H9 (cell line): Measurements from ENCODE around the gene CCL7. TPM values are rescaled to one million over a fixed set of nuclear protein-coding genes. Genes with fewer than 3 reads are reported as not detected.

Experiments
- DNase-seq: peaks from one replicate; pipeline ENCODE4 v3.0.0-alpha.2; 2017
- H2AFZ ChIP-seq: one replicate; pipeline ENCODE4 v1.6.1; 2013; ENCODE audit warnings: mild to moderate bottlenecking, low read length, control low read depth, moderate library complexity
- H2AK5ac ChIP-seq: 2 replicates; pipeline ENCODE4 v1.6.1; 2013; ENCODE audit warnings: low read length, control low read depth, mixed read lengths; ENCODE audit not compliant: insufficient read length
- H2BK120ac ChIP-seq: one replicate; pipeline ENCODE4 v1.6.1; 2013; ENCODE audit warnings: low read depth, mild to moderate bottlenecking, low read length, control low read depth, inconsistent platforms; ENCODE audit not compliant: poor library complexity, severe bottlenecking
- H2BK12ac ChIP-seq: 2 replicates; pipeline ENCODE4 v1.6.1; 2013; ENCODE audit warnings: low read length, control low read depth, mixed read lengths, low read depth; ENCODE audit not compliant: insufficient read length
- H2BK15ac ChIP-seq: 2 replicates; pipeline ENCODE4 v1.6.1; 2013; ENCODE audit warnings: low read depth, low read length, control low read depth
- H2BK20ac ChIP-seq: one replicate; pipeline ENCODE4 v1.6.1; 2013; ENCODE audit warnings: low read depth, mild to moderate bottlenecking, low read length, control low read depth, inconsistent platforms; ENCODE audit not compliant: poor library complexity, severe bottlenecking
- H2BK5ac ChIP-seq: 2 replicates; pipeline ENCODE4 v1.6.1; 2013; ENCODE audit warnings: low read length, control low read depth, mixed read lengths; ENCODE audit not compliant: insufficient read length
- H3K14ac ChIP-seq: 2 replicates; pipeline ENCODE4 v1.6.1; 2013; ENCODE audit warnings: low read length, control low read depth; ENCODE audit not compliant: insufficient read depth
- H3K18ac ChIP-seq: 2 replicates; pipeline ENCODE4 v1.6.1; 2013; ENCODE audit warnings: low read depth, mild to moderate bottlenecking, mixed read lengths, low read length, control low read depth; ENCODE audit not compliant: insufficient read length
- H3K23ac ChIP-seq: 2 replicates; pipeline ENCODE4 v1.6.1; 2013; ENCODE audit warnings: low read length, control low read depth, mixed read lengths, low read depth; ENCODE audit not compliant: insufficient read length
- H3K23me2 ChIP-seq: 2 replicates; pipeline ENCODE4 v1.6.1; 2013; ENCODE audit warnings: low read depth, mild to moderate bottlenecking, mixed read lengths, low read length, control low read depth; ENCODE audit not compliant: insufficient read length, poor library complexity, severe bottlenecking
- H3K27ac ChIP-seq: 2 replicates; pipeline ENCODE4 v1.5.1; 2013; ENCODE audit warnings: low read length, control low read depth, mixed read lengths, low read depth; ENCODE audit not compliant: insufficient read length
- H3K27me3 ChIP-seq: 2 replicates; pipeline ENCODE4 v1.6.1; 2013; ENCODE audit warnings: low read length, control low read depth, inconsistent platforms; ENCODE audit not compliant: insufficient read depth
- H3K4ac ChIP-seq: 2 replicates; pipeline ENCODE4 v1.6.1; 2013; ENCODE audit warnings: low read depth, mild to moderate bottlenecking, control low read depth, inconsistent platforms, low read length, moderate library complexity
- H3K4me1 ChIP-seq: 2 replicates; pipeline ENCODE4 v1.6.1; 2013; ENCODE audit warnings: low read length, control low read depth, inconsistent platforms; ENCODE audit not compliant: insufficient read depth
- H3K4me2 ChIP-seq: 2 replicates; pipeline ENCODE4 v1.6.1; 2013; ENCODE audit warnings: low read length, control low read depth, mixed read lengths; ENCODE audit not compliant: insufficient read length, insufficient read depth
- H3K56ac ChIP-seq: 2 replicates; pipeline ENCODE4 v1.6.1; 2013; ENCODE audit warnings: low read depth, mild to moderate bottlenecking, mixed read lengths, low read length, control low read depth; ENCODE audit not compliant: insufficient read length
- H3K79me1 ChIP-seq: 2 replicates; pipeline ENCODE4 v1.6.1; 2013; ENCODE audit warnings: low read depth, mild to moderate bottlenecking, moderate library complexity, low read length, control low read depth, inconsistent platforms; ENCODE audit not compliant: insufficient read depth, poor library complexity, severe bottlenecking
- H3K79me2 ChIP-seq: 2 replicates; pipeline ENCODE4 v1.6.1; 2013; ENCODE audit warnings: low read length, control low read depth, inconsistent platforms; ENCODE audit not compliant: insufficient read depth
- H3K9ac ChIP-seq: 2 replicates; pipeline ENCODE4 v1.6.1; 2013; ENCODE audit warnings: low read length, control low read depth, mixed read lengths; ENCODE audit not compliant: insufficient read length; ENCODE audit errors: extremely low read depth
- H3K9me3 ChIP-seq: one replicate; pipeline ENCODE4 v1.6.1; 2013; ENCODE audit warnings: low read depth, low read length, inconsistent platforms; ENCODE audit not compliant: control insufficient read depth
- H3T11ph ChIP-seq: one replicate; pipeline ENCODE4 v1.6.1; 2013; ENCODE audit warnings: mild to moderate bottlenecking, low read length, control low read depth, inconsistent platforms
- H4K20me1 ChIP-seq: one replicate; pipeline ENCODE4 v1.6.1; 2013; ENCODE audit not compliant: control insufficient read depth, insufficient read length, insufficient read depth
- H4K5ac ChIP-seq: 2 replicates; pipeline ENCODE4 v1.6.1; 2013; ENCODE audit warnings: low read depth, mild to moderate bottlenecking, mixed read lengths, low read length, control low read depth; ENCODE audit not compliant: insufficient read length
- H4K8ac ChIP-seq: replicated peaks from 2 replicates; pipeline ENCODE4 v1.6.1; 2013; ENCODE audit warnings: low read length, control low read depth, mixed read lengths, low read depth; ENCODE audit not compliant: insufficient read length
- H4K91ac ChIP-seq: 2 replicates; pipeline ENCODE4 v1.6.1; 2013; ENCODE audit warnings: low read depth, mild to moderate bottlenecking, moderate library complexity, mixed read lengths, low read length, control low read depth; ENCODE audit not compliant: insufficient read length
- H3K27ac Mint-ChIP-seq, 3 experiments: 2 replicates in 2 of 3; 3 replicates in 1 of 3; pipeline ENCODE4 v1.8.0; 2020 to 2021; ENCODE audit warnings: mixed read lengths in 3 of 3, mild to moderate bottlenecking in 1 of 3, moderate library complexity in 1 of 3
- H3K27me3 Mint-ChIP-seq: 2 replicates; pipeline ENCODE4 v1.8.0; 2021; ENCODE audit warnings: low read depth, mild to moderate bottlenecking, moderate library complexity, mixed read lengths
- H3K36me3 Mint-ChIP-seq, 3 experiments: 2 replicates in 2 of 3; 3 replicates in 1 of 3; pipeline ENCODE4 v1.8.0; 2020 to 2021; ENCODE audit warnings: low read depth in 3 of 3, mixed read lengths in 3 of 3; ENCODE audit not compliant: insufficient read depth in 1 of 3
- H3K4me1 Mint-ChIP-seq, 2 experiments: 2 replicates each; pipeline ENCODE4 v1.8.0; 2020; ENCODE audit warnings: mixed read lengths in 2 of 2
- H3K4me3 Mint-ChIP-seq, 2 experiments: 2 replicates in 1 of 2; 3 replicates in 1 of 2; pipeline ENCODE4 v1.8.0; 2020 to 2021; ENCODE audit warnings: mild to moderate bottlenecking in 2 of 2, mixed read lengths in 2 of 2, moderate library complexity in 1 of 2
- H3K9me3 Mint-ChIP-seq, 2 experiments: 2 replicates in 1 of 2; 3 replicates in 1 of 2; pipeline ENCODE4 v1.8.0; 2020; ENCODE audit warnings: mild to moderate bottlenecking in 2 of 2, mixed read lengths in 2 of 2, moderate library complexity in 1 of 2
- WGBS: extraction: QIAGEN DNeasy Blood & Tissue Kit; methylation state at CpG from one replicate; pipeline ENCODE4 v1.1.7; 2013; ENCODE audit warnings: missing lambda C conversion rate, low lambda C conversion rate, mixed read lengths; ENCODE audit not compliant: insufficient read length; ENCODE audit errors: extremely low coverage; 5-methylcytosine and 5-hydroxymethylcytosine counted together
- total RNA-seq: library from RNA; stranded (reverse); gene quantifications from 2 replicates; pipeline ENCODE4 v1.2.1, GENCODE V29; 2021
- TF ChIP-seq, protein P1 (sequence below): fragments of 200-600 bp; sonication (generic); conservative IDR thresholded peaks from 3 replicates; pipeline ENCODE4 v1.8.0; 2021; ENCODE audit warnings: antibody characterized with exemption, mild to moderate bottlenecking

CCL7 gene
- total RNA-seq, 1 experiment from 2014 or later, result not detected

DNA sequence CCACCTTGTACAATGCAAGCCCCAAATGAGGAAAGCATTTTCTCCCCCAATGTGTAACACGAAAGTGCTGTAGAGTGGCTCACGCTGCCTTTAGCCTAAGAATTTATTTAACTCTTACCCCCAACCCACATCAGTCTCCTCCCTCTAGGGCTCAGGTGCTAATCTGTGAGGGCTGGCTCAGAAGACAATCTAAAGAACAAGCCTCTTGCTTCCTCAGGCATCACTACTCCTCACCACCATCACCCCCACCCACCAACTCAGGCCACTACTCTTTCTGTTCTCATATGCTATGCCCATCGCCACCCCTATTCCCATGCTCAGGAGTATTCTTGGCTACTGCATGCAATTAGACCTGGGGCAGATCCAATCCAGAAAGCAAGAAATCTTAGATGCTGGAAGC lies 18.8 kb upstream of the CCL7 start:
- Mint-ChIP-seq H3K27me3 (peaks cover 14% of the 10 kb centered on the region), H3K27ac (no peak overlapping the region), H3K4me1 (peaks cover 48 to 50% of the 10 kb centered on the region in 2 experiments), H3K9me3 (no peaks in the 10 kb centered on the region), H3K4me3 (no peak overlapping the region), H3K36me3 (no peaks in the 10 kb centered on the region; a peak in 1 of 7 replicates)
- no peak for DNase-seq
- H3T11ph ChIP-seq, result no peak overlapping the region
- WGBS, result no CpG with 5 or more reads among the region's 3 CpGs
- no peaks in the 10 kb centered on the region; the same call in 1 of the 2 replicates for H3K27me3 ChIP-seq
- H4K8ac ChIP-seq, result no peak overlapping the region
- H3K18ac ChIP-seq, result no peak overlapping the region
- no peaks in the 10 kb centered on the region for H3K9me3 ChIP-seq
- no peak overlapping the region for H4K91ac ChIP-seq
- no peak overlapping the region for H2BK5ac ChIP-seq
- H3K4me1 ChIP-seq, result peaks cover 4% of the 10 kb centered on the region; the same call in 1 of the 2 replicates
- H3K4ac ChIP-seq, result no peak overlapping the region
- H2BK15ac ChIP-seq, result no peak overlapping the region
- no peak overlapping the region for H4K5ac ChIP-seq
- peaks cover 9% of the 10 kb centered on the region for H3K23me2 ChIP-seq
- no peak overlapping the region for H2AFZ ChIP-seq
- H4K20me1 ChIP-seq, result no peaks in the 10 kb centered on the region
- H2BK120ac ChIP-seq, result no peak overlapping the region
- no peak overlapping the region for H3K9ac ChIP-seq
- no peak overlapping the region for H3K23ac ChIP-seq
- no peak overlapping the region for H2BK20ac ChIP-seq
- no peaks in the 10 kb centered on the region for H3K79me1 ChIP-seq
- no peak overlapping the region for H3K4me2 ChIP-seq
- TF ChIP-seq, protein P1, sequence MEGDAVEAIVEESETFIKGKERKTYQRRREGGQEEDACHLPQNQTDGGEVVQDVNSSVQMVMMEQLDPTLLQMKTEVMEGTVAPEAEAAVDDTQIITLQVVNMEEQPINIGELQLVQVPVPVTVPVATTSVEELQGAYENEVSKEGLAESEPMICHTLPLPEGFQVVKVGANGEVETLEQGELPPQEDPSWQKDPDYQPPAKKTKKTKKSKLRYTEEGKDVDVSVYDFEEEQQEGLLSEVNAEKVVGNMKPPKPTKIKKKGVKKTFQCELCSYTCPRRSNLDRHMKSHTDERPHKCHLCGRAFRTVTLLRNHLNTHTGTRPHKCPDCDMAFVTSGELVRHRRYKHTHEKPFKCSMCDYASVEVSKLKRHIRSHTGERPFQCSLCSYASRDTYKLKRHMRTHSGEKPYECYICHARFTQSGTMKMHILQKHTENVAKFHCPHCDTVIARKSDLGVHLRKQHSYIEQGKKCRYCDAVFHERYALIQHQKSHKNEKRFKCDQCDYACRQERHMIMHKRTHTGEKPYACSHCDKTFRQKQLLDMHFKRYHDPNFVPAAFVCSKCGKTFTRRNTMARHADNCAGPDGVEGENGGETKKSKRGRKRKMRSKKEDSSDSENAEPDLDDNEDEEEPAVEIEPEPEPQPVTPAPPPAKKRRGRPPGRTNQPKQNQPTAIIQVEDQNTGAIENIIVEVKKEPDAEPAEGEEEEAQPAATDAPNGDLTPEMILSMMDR, result no peak
- no peak overlapping the region for H3K27ac ChIP-seq
- H2BK12ac ChIP-seq, result no peak overlapping the region
- H3K79me2 ChIP-seq, result no peaks in the 10 kb centered on the region
- H3K56ac ChIP-seq, result no peak overlapping the region
- H3K14ac ChIP-seq, result no peak overlapping the region
- no peak overlapping the region for H2AK5ac ChIP-seq
